NCI-H510A treated with DMSO at 0.1 percent for 48 hours (cell line): ENCODE results near the gene ISYNA1.

Source experiments
- DNase-seq: peaks from one replicate; lab custom pipeline; 2025; lab: John Stamatoyannopoulos, UW

ISYNA1 gene

GRCh38 chr19:18443831-18444230 lies 5.9 kb upstream of the ISYNA1 start:
- DNase-seq, result no peak

DNA sequence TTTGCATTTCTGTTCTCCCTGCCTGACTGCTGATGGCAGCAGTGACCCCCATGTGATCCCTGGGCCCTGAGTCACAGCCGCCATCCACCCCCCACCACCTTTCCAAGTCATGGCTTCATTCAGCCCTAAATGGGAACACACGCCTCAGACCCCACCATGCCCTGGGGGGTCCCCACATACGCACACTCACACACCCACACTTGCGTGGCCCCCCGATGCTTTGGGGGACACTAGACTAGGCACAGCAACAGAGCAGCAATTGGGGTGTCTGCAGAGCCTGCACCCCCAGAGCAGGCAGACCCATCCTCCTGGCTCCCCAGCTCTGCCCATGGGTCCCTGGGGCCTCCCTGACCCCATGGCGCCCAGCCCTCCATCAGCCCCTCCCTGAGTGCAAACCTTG lies 5.5 kb upstream of the ISYNA1 start:
- DNase-seq, result no peak

DNA sequence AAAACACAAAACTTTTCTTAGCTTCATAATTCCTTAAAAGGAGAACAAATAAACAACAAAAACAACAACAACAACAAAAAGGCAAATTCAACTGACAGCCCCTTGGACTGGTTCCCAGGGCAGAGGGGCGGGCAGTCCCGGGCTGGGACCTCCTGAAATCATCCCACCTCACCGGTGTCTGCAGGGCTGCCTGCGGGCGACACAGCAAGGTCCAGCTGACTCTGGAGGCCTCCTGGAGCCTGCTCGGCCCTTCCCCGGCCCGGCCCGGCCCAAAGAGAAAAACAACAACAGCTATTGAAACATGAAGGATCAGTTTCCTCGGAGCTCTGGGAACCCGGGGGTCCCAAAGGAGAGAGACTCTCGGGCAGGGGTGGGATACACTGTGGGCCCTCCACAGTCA lies 5.0 kb upstream of the ISYNA1 start:
- no peak for DNase-seq

DNA sequence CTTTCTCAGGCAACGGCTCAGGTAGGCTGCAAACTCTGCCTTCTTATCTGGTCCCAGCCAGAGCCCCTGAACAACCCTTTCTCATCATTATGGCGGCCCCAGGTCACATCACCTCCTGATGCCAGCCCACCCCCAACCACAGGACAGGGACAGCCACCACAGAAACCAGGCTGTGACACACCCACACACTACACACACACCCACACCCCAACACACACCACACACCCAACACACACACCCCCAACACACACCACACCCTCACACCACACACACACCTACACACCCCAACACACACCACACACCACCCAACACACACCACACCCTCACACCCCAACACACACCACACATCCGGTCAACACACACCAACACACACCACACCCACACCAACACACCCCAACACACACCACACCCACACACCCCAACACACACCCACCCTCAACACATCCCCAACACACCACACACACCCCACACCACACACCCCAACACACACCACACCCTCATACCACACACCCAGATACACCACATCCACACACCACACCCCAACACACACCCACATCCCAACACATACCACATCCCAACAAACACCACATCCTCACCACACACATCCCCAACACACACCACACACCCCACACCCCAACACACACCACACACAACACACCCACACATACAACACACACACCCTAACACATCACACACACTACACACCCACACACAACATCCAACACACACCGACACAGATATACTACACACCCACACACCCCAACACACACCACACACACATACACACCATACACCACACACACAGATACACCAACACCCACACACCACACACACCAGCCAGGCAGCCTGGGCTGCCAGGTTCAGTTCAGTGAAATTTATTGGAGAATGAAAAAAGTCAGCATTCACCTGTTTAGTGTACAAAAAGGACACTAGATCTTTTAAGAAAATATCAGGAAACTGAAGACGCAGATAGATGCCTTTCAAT lies 4.2 kb upstream of the ISYNA1 start:
- no peak for DNase-seq

DNA sequence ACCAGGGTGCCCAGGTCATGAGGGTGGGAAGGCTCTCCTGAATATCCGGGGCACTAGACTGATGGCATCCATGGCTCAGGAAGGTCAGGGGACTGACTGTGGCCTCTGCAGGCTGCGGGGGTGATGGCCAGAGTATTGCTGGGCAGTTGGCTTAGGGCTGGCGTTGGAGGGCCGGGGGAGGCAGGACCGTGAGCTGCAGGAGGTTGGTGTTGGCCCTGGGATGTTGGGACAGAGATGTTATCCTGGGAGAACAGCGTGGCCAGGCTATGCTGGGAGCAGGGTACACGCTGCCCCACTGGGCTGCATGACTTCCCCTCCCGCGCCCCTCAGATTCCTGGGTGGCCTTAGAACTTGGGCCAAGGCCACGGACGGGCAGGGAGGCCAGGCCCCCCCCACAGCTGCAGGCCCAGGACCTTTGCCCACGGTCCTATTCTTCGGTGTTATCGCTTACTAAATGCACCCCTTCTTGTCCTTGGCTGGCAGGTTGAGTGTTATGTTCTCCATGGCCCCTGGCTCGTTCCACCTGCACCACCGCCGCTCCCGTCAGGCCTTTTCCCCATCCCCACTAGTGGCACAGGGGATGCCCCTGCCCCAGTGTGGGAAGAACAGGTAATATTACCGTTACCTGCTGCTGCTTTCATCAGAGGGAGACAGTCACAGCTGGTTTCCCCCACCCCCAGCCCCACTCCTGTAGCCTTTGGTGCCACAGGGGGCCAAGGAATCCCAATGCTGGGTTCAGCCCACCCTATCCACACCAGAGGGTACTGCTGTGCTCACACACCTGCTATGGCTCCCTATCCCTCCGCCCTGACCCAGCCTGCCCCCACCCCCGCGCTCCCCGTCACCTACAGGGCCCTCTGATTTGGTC lies 3.2 kb upstream of the ISYNA1 start:
- DNase-seq, result no peak

DNA sequence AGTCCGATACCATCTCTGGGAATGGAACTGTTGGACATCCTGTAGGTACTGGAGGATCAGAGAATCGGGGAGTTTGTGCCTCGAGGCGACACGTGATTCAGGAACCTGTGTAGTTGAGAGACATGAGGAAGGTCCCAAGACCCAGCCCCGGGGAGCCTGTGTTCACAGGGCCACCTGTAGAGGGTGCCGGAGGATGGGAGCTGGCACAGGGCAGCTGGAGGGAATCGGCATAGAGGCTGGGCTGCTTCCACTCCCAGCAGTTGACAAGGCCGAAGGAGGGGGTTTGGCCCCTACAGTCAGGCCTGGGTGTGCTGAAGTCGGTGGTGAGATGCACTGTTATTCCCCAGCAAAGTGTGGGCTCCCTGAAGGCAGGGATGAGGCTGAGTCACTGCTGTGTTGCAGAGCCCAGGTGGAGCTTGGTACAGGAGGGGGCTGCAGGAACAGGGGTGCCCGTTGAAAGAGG lies 2.5 kb upstream of the ISYNA1 start:
- peak; percentile 8 for DNase-seq

GRCh38 chr19:18439910-18440237 lies 1.9 kb upstream of the ISYNA1 start:
- DNase-seq, result no peak

- no peak for DNase-seq
Observed at GRCh38 chr19:18439025-18439909, 1.3 kb upstream of the ISYNA1 start.

- DNase-seq, result no peak
Observed at GRCh38 chr19:18438331-18439024, 545 bp upstream of the ISYNA1 start.

- no peak for DNase-seq
Observed at GRCh38 chr19:18436671-18437490, 1.1 kb downstream of the ISYNA1 start.

DNA sequence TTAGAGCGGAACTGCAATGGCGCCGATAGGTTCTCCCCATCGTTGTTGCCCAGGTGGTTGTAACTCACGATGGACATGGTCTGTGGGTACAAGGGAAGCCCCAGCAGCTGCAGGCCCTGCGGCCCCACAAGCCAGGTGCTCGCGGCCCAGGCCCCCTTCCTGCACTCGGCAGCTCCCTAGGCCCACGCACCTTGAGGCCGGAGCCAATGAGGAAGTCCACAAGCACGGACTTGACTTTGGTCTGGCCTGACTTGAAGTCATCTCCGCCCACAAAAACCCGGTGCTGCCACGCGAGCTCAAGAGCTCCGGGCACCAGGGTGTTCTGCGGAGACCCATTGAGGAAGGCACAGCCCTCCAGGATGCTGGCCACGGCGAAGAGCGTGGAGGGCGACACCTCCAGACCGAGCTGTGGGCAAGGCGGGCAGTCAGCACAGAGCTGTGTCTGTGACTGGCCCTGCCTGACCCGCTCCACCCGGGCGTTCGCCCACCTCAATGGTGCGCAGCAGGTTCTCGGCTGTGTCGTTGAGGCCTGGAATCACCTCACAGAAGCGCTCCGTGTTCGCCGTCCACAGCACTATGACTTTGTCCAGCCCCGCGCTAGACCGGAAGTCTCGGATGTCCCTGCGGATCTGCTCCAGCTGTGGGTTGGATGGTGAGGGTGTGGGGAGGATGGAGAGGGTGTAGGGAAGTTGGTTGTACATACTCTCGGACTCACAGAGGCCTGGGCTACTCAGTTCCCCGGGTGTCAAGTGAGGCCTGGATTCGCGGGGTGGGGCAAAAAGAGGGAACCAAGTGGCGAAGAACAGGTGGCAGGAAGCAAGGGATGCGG lies 1.9 kb downstream of the ISYNA1 start:
- DNase-seq, result no peak

DNA sequence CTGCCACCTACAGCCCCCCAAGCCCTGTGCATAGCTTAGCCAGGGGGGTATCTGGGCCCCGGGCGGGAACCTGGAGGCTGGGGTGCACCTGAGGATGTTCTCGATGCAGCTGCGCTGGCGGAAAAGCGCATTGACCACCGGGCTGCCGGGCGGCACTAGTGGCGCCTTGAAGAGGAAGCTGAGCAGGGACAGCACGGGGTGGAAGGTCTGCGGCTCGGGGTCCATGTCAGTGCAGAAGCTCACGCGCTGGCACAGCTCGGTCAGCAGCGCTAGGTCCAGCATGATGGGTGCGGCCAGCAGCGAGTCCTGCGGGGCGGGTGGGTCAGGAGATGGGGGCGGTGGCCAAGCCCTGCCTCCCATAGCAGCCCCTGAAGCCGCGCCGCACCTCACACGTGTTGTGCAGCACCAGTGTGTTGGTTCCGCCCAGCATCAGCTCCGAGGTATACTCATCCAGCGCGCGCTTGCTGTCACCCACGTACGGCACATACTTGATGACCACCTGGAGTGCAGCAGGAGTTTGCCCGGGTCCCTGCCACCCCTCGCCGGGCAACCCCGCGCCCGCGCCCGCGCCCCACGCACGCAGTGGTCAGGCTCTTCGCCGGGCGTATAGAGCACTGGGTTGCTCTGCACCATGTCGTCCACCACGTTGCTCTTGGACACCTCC lies 2.6 kb downstream of the ISYNA1 start:
- DNase-seq, result no peak

DNA sequence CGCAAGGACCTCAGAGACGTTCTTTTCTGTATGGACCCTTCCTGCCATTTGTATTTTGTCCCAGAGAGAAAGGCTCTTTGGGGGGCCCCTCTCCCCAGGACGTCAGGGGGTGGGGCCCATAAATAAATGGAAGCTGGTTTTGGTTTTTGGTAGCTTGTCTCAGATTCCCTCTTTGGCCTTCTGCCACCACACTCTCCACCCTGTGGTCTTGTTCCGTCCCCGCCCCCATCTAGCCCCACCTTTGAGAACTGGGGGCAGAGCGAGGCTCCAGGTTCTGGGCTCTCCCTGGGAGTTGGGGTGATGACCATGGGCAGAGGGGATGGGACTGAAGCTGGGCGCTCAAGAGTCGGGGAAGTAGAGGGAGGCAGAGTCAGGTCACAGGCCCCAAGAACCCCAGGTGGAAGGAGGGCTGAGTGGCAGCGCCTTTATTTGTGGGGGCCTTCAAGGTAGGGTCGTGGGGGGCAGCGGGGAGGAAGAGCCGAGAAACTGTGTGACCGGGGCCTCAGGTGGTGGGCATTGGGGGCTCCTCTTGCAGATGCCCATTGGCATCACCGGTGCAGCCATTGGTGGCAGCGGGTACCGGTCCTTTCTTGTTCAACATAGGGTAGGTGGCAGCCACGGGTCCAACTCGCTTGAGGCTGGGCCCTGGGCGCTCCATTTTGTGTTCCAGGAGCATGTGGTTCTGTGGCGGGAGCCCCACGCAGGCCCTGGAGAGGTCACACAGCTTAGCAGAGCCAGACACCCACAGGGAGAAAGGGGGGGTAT lies 3.3 kb downstream of the ISYNA1 start:
- no peak for DNase-seq

DNA sequence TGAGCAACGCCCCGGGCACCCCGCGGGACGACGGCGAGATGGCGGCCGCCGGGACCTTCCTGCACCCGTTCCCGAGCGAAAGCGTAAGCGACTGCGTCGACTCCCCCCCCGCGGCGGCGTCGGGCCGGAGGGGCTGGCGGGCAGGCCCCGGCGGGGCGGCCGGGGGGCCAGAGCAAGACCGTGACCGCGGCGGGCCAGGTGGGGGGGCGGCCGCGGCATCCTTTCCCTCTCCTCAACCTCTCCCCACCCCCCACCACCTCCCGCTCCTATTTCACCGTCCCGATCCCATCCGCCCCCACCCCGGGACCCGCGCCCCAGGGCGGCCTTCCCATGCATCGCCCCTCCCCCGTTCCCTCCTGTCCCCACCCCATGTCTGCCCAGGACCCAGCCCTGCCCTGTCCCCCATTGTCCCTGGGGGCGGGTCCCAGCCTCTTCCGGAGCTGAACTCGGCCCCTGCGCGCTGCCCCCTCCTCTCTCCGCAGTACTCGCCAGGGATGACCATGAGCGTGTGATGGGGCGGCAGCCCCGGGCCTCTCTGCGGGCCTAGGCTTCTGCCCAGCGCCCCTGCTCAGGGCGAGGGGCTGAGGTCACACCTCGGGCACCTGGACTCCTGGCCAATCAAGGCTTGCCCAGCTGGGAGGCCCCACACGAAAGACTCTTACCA lies 4.1 kb downstream of the ISYNA1 start:
- peak; percentile 30 for DNase-seq

DNA sequence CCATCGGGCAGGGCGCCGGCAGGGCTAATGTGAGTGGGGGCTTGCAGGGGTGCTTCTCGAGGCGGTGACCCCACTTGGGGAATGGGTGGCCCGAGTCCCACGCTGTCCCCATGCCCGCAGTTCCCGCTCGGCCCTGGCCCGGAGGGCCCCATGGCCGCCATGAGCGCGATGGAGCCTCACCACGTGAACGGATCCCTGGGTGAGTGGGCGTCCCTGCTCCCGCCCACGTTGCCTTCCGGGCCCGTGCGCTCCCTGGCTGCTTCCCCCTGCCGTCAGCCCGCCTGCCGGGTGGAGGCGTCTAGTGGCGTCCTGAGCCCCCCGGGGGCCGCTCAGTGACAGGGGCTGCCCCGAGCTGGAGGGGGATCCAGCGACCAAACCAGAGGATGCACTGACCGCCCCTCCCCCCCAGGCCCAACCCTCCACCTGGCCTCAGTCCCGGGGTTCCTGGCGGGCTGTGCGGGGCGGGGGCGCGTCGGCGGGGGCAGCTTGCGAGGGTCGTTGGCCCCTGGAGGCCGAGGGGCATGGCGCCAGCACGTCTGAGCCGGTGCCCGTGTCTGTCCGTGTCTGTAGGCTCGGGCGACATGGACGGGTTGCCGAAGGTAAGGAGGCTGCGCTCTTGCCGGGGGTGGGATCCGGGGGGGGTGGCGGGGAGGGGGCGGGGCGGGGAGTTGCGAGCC lies 4.8 kb downstream of the ISYNA1 start:
- DNase-seq, result peak; percentile 17

DNA sequence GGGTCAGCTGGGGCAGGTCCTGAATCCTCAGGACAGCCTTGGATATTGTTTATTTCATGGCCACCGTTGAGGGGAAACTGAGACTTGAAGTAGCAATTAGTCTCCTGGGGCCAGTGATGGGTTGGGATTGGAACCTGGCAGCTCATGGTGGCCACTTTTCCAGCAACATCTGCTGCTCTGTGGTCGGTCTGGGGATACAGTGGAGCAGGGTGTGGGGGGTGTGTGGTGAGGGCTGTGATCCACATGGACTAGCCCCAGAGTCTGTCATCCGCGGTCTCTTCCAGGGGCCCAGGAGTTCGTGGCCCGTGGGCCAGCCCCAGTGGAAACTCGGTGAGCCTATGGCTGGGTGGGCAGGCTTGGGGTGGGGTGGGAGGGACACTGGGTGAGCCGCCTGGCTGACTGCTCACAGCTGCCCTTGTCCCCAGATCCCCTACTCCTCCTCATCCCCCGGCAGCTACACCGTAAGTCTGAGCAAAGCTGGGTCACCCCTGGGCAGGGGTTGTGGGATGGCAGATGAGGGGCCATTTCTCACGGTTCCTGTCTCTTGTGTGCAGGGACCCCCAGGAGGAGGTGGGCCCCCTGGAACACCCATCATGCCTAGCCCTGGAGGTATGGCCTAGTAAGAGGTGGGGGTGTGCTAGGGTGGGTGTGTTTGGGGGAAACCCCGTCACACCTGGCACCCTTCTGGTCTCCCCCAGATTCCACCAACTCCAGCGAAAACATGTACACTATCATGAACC lies 5.5 kb downstream of the ISYNA1 start:
- no peak for DNase-seq
